Measurements from ENCODE around the gene STIL.

The STIL gene

GRCh38 chr1:47222476-47222875, 91.5 kb downstream of the STIL start:
- no peak overlapping the region for H3K27ac ChIP-seq
- TF ChIP-seq CTCF (conservative IDR thresholded peaks at IDR 0.05) = no peak

DNA sequence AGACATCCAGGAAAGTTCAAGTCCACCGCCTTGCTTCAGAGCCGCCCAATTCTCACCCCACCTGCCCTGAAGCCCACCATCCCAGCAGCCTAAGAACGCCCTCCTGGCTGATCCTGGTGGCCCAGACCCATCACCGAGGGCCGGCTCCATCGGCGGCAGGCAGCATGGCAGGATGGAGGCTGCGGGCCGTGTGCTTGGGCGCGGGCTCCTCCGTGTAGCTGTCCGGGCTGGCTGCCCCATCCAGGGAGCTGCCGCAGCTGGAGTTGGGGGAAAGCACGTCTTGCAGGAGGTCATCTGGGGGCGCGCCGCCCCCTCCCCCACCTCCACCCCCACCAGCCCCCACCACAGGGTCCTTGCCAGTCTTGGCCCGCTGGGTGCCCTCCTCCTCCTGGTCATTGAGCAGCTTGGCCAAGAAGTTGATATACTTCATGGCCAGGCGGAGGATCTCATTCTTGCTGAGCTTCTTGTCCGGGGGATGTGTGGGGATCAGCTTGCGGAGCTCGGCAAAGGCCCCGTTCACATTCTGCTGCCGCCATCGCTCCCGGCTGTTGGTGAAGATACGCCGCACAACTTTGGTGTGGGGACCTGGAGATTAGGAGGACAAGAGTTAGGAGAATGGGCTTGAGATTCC, 94.2 kb downstream of the STIL start:
- H3K27ac ChIP-seq = no peak overlapping the region

DNA sequence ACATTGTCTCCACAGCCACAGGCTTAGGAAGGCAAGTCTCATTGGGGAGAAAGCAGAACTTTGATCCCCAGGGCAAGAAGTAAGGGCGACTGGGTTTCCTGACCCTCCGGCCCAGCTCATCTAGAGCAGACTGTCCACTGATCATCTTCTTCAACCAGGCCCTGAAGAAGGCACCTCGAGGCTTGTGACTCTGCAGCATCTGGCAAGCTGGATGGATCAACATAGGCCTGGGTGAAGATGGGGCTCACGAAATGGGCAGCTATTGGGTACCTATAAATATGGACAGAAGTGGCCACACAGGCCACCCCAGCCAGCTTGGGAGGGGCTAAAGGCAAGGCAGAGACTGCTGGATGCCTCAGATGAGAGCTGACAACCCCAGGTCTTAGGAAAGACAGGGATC, 94.9 kb downstream of the STIL start:
- TF ChIP-seq CTCF (conservative IDR thresholded peaks at IDR 0.05) = no peak
- no peak for TF ChIP-seq ZFX (IDR thresholded peaks at IDR 0.05)
- H3K27ac ChIP-seq = no peak overlapping the region

More for the DNA sequence above, 94.2 kb downstream of the STIL start:
- TF ChIP-seq CTCF (conservative IDR thresholded peaks at IDR 0.05) (no peak), ZFX (IDR thresholded peaks at IDR 0.05) (no peak)

DNA sequence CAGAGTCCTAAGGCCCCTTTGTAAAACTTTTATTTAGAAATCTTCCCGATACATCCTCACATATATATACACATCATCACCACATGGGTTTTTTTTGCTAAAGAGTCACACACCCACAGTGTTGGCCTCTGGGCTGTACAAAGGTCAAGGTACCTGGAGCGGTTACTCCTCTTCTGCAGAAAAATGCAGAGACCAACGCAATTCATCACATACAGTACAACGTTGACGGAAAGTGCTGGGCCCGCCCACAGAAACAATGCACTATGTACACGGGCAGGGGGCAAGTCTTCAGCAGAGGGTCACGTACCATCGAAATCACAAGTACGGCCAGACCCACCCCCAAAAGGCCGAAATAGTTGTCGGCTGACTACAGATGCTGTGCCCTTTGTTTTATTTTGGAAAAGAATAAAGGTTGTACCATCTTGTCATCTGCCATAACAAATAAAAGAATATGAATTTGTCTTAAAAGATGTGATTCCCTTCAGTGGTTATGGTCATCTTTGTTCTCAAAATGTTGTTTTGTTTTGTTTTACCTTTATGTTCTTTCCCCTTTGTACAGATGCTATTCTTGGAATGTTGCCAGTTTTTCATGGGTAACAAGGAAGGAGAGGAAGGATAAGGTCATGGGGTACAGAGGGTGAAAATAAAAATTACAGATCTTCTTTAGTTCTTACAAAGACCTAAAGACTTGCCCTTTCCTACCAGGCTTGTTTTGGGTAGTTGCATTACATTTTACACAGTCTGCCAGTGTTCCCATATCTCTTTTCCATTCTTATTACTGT, 97.5 kb downstream of the STIL start:
- TF ChIP-seq ZFX (IDR thresholded peaks at IDR 0.05) (no peak), CTCF (conservative IDR thresholded peaks at IDR 0.05) (no peak)
- no peak overlapping the region for H3K27ac ChIP-seq

- H3K27ac ChIP-seq = no peak overlapping the region
- TF ChIP-seq ZFX (IDR thresholded peaks at IDR 0.05) = no peak
- no peak for TF ChIP-seq CTCF (conservative IDR thresholded peaks at IDR 0.05)
Measured at GRCh38 chr1:47215713-47216112, 98.2 kb downstream of the STIL start.

DNA sequence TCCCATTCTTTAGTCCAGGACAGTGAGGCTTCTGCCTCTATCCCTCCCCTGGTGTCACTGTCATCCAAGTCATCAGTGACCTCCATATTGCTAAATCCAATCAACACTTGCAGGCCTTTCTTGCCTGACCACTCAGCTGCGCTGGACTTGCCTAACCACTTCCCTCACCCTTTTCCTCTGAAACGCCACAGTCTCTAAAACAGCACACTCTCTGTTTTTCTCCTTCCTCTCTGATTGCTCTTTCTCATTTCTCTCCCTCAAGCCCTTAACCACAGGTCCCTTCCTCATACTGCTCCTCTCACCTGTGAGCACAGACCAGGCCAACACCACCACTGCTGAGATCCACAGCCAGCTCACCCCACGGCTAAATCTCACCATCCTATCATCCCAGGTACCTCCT, 99.4 kb downstream of the STIL start:
- TF ChIP-seq CTCF (conservative IDR thresholded peaks at IDR 0.05) = no peak
- no peak for TF ChIP-seq ZFX (IDR thresholded peaks at IDR 0.05)
- H3K27ac ChIP-seq = no peak overlapping the region

GRCh38 chr1:47213230-47213963, 100.5 kb downstream of the STIL start:
- H3K27ac ChIP-seq = no peak overlapping the region
- no peak for TF ChIP-seq CTCF (conservative IDR thresholded peaks at IDR 0.05)
- TF ChIP-seq ZFX (IDR thresholded peaks at IDR 0.05) = no peak

All from C4-2B (cell line).